Heart left ventricle (tissue), 13 donors: ENCODE results near the gene RGCC.

ENCODE experiments used
- POLR2A ChIP-seq, 2 donors: fragments of 450-650 bp; IDR thresholded peaks; one replicate each; pipeline ENCODE4 v1.6.1; 2017; ENCODE audit warnings: antibody characterized with exemption in 2 of 2, mild to moderate bottlenecking in 2 of 2, moderate library complexity in 2 of 2
- TF ChIP-seq, protein P1 (sequence below), 12 donors: fragments of 200-600 bp; sonication (generic) in 4 of 12; IDR thresholded peaks; one replicate each; pipeline versions ENCODE4 v1.5.0 to v1.8.0; 2018 to 2022; ENCODE audit warnings: antibody characterized with exemption in 12 of 12, mild to moderate bottlenecking in 5 of 12
- donor health status: ischemic (EF 13 %, LVEDD 7.1; RV severe dilation, severe dysfunction).
- donor health status: DM: no; HTN: yes; CAD: no.
- donor health status: DM: no; HTN: no; CAD: no.
- donor health status: ischemic (EF 25% LVEDD 6.9; RV normal size, moderate dysfunction).
- donor health status: ischemic (EF 25% LVEDD 5.7; RV mildly dilated, moderate dysfunction).
- donor health status: ischemic (EF 35%, LVEDD 5.7; RV mildly dilated, moderate dysfunction).
- donor health status: nonischemic (EF 11% LVEDD 7.7; RV severe dilation, severe dysfunction).
- donor health status: DM: yes; HTN: yes; CAD: no.
- donor health status: PGD.
- donor health status: ischemic (EF 29% LVEDD 5.4; RV normal size, mild dysfunction).
- donor health status: nonischemic (EF 23%, LVEDD 6.1; RV moderate dilation, normal function).

DNA sequence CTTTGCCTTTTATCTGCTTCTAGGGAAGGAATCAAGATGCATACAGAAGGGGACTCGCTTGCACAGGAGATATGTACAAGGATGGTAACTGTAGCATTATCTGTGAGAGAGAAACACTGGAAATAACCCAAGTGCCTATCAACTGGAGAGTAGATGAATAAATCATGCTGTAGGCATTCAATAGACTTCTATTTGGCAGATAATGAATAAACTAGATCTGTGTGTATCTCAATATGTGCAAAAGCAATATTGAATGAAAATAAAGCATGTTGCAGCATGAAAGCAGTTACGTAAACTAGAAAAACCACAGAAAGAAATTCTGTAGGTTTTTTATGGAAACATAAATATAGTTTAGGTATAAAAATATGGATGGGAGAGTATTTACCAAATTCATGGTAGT is 38.6 kb upstream of the RGCC start:
- TF ChIP-seq, protein P1, sequence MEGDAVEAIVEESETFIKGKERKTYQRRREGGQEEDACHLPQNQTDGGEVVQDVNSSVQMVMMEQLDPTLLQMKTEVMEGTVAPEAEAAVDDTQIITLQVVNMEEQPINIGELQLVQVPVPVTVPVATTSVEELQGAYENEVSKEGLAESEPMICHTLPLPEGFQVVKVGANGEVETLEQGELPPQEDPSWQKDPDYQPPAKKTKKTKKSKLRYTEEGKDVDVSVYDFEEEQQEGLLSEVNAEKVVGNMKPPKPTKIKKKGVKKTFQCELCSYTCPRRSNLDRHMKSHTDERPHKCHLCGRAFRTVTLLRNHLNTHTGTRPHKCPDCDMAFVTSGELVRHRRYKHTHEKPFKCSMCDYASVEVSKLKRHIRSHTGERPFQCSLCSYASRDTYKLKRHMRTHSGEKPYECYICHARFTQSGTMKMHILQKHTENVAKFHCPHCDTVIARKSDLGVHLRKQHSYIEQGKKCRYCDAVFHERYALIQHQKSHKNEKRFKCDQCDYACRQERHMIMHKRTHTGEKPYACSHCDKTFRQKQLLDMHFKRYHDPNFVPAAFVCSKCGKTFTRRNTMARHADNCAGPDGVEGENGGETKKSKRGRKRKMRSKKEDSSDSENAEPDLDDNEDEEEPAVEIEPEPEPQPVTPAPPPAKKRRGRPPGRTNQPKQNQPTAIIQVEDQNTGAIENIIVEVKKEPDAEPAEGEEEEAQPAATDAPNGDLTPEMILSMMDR (IDR thresholded peaks at IDR 0.05): no peak
- no peak for TF ChIP-seq POLR2A (IDR thresholded peaks at IDR 0.05)
